AG09309 (cell line): ENCODE results near the gene AUTS2.

Source experiments
- DNase-seq: peaks from one replicate; pipeline ENCODE4 v3.0.0-alpha.2; 2010; ENCODE audit warnings: low read depth
- H3K4me3 ChIP-seq: 2 replicates; pipeline ENCODE4 v1.5.1; 2011; ENCODE audit warnings: mild to moderate bottlenecking, low read depth, low read length, moderate library complexity; ENCODE audit not compliant: control insufficient read depth
- TF ChIP-seq, protein P1 (sequence below): IDR thresholded peaks from 2 replicates; pipeline ENCODE4 v1.5.1; 2011; ENCODE audit warnings: mild to moderate bottlenecking, low read depth, low read length, inconsistent platforms; ENCODE audit not compliant: insufficient read depth, control insufficient read depth; ENCODE audit errors: missing control alignments

The AUTS2 gene

DNA sequence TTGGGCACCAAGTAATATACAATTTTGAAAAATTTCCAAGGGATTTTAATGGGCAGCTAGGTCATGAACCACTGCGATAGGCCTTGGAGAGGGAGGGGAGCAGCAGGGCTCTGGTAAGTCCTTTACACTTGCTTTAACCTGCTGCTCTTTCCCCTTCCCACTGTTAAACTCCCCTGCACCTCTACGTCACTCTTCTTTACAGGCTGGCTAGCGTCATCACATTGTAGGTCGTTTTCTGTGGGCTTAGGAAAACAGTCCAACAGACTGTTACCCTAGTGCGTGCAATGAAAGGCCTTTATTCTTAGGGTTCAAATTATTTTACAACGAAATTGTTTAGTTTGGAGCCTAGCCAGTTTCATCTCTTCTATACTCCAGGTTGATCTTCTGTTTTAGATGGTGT is 235.7 kb downstream of the AUTS2 start:
- H3K4me3 ChIP-seq = no peak overlapping the region
- DNase-seq = no peak
- TF ChIP-seq, protein P1, sequence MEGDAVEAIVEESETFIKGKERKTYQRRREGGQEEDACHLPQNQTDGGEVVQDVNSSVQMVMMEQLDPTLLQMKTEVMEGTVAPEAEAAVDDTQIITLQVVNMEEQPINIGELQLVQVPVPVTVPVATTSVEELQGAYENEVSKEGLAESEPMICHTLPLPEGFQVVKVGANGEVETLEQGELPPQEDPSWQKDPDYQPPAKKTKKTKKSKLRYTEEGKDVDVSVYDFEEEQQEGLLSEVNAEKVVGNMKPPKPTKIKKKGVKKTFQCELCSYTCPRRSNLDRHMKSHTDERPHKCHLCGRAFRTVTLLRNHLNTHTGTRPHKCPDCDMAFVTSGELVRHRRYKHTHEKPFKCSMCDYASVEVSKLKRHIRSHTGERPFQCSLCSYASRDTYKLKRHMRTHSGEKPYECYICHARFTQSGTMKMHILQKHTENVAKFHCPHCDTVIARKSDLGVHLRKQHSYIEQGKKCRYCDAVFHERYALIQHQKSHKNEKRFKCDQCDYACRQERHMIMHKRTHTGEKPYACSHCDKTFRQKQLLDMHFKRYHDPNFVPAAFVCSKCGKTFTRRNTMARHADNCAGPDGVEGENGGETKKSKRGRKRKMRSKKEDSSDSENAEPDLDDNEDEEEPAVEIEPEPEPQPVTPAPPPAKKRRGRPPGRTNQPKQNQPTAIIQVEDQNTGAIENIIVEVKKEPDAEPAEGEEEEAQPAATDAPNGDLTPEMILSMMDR = no peak

DNA sequence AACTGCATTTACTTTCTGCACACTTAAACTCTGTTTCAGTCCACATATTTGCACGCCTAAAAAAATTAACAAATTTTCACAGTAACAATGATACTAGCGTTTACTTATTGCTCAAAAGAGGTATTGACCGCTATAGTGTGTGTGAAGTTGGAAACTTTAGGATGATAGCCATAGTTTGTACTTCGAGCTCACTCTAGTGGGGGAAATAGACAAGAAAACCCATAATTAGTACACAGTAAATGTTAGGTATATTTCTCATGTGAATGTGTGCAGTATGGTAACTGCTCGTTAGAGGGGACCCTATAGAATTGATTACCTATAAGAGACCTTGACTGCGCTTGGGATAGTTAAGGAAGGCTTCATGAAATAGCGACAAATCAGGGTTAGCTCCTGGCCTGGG is 238.4 kb downstream of the AUTS2 start:
- TF ChIP-seq, protein P1 = no peak
- no peak overlapping the region for H3K4me3 ChIP-seq

DNA sequence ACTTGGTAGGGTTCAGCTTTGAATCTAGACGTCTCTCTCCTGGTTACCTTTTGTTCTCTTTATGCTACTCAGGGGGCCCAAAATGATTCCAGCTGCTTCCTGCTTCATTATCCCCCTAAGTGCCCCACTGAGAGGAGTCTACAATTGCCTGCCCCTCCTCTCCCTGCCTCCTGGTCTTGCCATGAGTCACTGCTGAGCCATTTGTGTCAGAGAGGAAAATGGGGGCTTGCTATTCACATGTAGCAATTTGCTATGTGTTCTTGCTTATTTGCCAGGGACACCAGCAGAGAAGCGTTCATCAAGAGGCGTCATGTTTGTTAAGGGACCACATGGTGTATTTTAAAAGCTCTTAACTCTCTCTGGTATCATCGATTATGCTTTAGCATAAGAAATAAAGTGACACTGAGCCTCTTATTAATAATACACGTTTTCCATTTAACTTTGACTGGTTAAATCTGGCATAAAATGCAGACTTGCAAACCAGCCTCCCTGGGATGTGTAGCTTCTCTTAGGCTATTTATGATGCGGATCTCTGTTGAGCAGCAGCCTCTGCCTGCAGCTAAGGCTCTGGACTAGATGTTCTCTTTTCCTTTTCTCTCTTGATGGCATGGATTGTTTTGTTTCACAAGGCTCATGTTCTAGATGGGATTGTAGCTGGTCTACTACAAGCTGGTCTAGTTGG is 239.3 kb downstream of the AUTS2 start:
- no peak overlapping the region for H3K4me3 ChIP-seq
- no peak for DNase-seq
- TF ChIP-seq, protein P1 = no peak

More for the DNA sequence above, 238.4 kb downstream of the AUTS2 start:
- no peak for DNase-seq

DNA sequence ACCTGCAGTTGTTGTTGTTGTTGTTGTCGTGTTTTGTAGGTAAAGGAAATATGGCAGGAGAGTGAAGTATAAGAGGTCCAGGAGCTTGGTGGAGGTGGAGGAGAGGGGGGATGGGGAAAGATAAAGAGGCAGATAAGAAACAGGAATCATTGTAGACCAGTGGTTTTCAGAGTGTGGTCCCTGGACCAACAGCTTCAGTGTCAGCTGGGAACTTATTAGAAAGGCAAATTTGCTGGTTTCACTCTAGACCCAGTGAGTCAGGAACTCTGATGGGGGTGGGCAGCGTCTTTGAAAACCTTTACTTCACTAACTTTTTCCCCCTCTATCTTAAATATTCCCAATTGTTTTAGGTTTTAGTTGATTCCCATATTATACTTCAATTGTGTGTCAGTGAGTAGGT is 241.5 kb downstream of the AUTS2 start:
- H3K4me3 ChIP-seq = no peak overlapping the region
- no peak for DNase-seq
- TF ChIP-seq, protein P1 = no peak

DNA sequence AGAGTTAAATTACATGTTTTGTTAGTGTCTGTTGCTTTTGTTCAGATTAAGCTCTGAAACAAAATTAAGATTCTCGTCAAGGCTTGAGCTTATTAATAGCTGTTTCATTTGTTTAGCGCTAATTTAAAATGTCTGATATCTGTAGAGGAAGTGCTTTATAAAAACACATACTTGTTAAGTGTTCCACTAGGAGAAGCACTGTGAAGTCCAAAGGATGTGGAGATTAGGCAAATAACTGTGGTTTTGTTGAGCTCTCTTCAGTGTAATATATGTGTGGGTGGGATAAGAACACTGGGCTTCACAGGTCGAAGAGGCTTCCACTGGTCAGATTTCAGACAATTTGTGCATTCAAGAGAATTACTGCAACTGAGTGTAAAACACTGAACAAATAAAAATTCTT is 242.0 kb downstream of the AUTS2 start:
- H3K4me3 ChIP-seq = no peak overlapping the region
- TF ChIP-seq, protein P1 = no peak
- DNase-seq = no peak

DNA sequence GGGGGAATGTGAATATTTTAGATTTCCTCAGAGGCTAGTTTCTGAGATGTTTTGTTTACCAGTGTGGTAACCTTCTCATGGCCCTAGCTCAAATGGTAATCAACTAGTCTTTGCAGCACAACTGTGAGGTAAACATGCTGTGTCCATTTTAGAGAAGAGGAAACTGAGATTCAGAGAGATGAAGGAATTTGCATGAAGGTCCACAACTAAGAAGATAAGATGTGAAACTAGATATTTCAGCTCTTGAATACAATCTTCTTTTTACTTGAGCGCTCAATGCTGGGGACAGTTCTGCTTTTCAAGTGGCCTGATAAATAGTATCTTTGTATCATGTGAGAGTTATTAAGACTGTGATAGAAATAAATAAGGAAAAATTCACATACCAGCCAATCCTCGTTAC is 245.4 kb downstream of the AUTS2 start:
- DNase-seq = no peak
- TF ChIP-seq, protein P1 = no peak
- no peak overlapping the region for H3K4me3 ChIP-seq
